ENCODE results near the gene NAALAD2.

DNA sequence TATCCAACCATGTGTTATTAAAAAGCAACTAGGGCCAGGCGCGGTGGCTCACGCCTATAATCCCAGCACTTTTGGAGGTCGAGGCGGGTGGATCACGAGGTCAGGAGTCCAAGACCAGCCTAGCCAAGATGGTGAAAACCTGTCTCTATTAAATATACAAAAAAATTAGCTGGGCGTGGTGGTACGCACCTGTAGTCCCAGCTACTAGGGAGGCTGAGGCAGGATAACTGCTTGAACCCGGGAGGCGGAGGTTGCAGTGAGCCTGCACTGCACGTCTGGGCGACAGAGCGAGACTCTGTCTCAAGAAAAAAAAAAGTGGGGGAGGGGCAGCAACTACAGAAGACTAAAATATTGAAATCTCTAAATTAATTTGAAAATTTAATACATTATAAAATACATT, 69.9 kb downstream of the NAALAD2 start:
- TF ChIP-seq, protein P1, sequence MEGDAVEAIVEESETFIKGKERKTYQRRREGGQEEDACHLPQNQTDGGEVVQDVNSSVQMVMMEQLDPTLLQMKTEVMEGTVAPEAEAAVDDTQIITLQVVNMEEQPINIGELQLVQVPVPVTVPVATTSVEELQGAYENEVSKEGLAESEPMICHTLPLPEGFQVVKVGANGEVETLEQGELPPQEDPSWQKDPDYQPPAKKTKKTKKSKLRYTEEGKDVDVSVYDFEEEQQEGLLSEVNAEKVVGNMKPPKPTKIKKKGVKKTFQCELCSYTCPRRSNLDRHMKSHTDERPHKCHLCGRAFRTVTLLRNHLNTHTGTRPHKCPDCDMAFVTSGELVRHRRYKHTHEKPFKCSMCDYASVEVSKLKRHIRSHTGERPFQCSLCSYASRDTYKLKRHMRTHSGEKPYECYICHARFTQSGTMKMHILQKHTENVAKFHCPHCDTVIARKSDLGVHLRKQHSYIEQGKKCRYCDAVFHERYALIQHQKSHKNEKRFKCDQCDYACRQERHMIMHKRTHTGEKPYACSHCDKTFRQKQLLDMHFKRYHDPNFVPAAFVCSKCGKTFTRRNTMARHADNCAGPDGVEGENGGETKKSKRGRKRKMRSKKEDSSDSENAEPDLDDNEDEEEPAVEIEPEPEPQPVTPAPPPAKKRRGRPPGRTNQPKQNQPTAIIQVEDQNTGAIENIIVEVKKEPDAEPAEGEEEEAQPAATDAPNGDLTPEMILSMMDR (IDR thresholded peaks at IDR 0.05 in 8 of 11, conservative IDR thresholded peaks at IDR 0.05 in 3 of 11): no peak
- TF ChIP-seq POLR2A (IDR thresholded peaks at IDR 0.05) (no peak), POLR2AphosphoS5 (IDR thresholded peaks at IDR 0.05) (no peak)

All from spleen (tissue), 7 donors.